SW480 (cell line): ENCODE results near the gene TGM2.

Source experiments
- DNase-seq: peaks from one replicate; pipeline ENCODE4 v3.0.0-alpha.2; 2016; ENCODE audit warnings: low spot score

The TGM2 gene

DNA sequence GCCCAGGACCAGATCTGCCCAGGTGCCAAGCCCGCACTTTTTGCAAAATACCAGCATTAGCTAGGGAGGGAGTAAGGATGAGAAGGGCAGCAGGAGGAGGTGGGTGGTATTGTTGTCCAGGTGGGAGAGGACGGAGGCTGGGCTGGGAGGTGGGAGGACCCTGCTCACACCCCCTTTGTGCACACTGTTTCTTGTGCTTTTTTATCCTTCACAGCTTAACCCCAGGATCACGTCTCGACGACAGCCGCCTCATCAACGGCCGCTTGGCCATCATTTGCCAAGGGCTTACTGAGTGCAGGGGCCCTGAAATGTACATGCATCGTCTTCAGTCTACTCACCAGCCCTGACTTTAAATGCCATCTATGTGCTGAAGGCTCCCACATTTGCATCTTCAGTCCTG lies 12.1 kb upstream of the TGM2 start:
- no peak for DNase-seq

DNA sequence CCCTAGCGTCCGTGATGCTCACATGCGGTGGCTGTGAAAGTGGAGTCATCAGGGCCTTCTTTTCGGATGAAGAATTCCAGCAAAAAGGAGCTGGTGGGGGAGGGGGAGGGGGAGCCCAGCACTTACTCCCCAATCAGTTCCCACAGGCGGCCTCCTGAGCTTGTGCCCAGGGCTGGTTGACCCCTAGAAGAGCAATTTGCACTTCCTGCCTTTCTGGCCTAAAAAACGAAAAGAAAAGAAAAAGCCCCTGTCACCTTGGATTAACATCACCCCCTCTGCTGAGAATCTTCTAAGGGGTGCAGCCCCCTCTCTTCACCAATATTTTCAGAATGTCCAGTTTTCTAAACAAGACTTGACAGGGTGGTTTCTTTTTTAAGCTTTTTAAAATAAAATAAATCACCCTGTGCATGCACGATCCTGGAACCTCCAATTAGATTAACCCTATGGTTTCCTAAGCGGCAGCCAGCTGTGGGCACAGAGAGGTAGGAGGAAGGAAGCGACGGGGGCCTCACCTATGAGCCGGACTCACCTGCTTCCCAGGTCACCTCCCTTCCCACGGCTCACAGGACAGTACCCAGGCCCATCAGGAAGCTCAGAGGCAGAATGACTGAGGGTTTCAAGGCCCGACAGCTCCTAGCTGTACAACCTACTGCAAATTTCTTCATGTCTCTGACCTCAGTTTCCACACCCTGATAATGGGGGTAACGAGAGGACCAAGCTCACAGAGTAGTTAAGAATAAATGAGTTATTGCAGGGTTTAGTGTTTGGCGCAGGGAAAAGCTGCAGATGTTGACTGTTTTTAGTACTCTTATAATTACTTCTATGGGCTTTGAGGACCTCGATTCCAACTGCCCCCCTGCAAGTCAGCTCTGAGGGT lies 10.5 kb upstream of the TGM2 start:
- DNase-seq = no peak

DNA sequence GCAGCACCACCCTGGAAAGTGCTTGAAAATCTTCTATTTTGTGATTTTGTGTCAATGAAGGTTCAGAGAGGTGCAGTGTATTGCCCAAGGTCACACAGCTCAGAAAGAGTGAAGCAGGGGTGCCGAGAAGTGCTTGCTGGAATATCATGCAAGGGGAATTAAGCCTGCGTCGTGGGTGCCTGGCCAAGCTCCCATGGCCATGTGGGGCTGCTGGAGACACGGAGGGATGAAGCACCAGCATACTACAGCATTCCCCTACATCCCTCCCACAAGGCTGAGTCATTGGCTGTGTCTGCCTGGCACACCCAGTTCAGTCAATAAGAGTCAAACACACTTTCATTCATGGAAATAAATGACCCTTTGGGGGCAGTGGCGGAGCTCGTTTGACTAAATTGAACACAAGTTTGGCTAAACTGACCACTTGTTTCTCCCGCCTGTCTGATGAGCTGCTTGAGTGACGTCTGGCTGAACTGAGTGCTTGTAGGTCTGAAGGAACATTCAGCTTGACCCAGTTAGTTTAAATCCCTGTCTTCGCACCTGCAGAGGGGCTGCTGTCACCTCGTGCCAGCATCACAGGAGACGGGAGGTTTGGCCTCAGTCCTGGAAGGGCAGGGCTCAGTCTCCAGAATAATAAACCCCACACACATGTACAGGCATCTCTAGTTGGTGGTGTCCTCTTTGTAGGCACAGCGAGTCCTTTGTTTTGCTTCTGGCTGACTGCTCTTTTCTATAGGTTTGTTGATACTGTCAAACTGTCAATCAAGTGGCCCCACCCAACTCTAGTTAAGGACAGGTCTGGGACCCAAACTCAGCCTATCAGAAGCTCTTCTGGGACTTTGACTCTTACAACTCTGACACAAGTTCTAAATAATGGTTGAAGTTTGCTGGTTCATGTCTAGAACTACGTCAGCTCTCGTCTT lies 8.4 kb upstream of the TGM2 start:
- peak; percentile 97 for DNase-seq

DNA sequence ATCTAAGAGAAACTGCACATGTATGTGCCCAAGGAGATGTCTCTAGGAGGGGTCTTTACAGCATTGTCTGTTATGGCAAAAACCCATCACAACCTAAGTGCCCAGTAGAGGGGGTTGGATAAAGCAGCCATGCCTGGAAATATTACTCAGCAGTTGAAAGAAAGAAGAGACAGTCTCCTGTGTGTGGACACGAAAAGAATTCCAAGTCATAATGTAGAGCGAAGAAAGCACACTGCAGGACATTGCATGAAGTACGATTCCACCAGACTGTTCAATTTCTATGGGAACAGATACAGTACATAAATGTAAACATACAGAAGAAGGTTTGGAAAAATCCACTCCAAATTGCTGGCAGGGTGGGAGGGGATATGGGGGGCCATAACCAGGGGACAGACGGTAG lies 7.3 kb upstream of the TGM2 start:
- peak; percentile 52 for DNase-seq

DNA sequence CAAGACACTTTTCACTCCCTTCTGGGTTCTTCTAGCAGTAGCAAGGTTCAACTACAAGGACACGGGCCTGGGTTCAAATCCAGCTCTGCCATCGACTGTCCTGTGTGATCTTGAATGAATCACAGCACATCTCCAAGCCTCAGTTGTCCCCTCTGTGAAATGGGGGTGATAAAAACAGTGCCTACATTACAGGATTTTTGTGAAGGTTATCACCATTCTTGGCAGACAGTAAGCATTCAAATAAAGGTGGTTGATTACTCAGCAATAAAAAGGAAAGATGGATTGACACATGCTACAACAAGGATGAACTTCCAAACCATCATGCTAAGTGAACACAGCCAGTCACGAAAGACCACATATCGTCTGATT lies 6.6 kb upstream of the TGM2 start:
- no peak for DNase-seq

DNA sequence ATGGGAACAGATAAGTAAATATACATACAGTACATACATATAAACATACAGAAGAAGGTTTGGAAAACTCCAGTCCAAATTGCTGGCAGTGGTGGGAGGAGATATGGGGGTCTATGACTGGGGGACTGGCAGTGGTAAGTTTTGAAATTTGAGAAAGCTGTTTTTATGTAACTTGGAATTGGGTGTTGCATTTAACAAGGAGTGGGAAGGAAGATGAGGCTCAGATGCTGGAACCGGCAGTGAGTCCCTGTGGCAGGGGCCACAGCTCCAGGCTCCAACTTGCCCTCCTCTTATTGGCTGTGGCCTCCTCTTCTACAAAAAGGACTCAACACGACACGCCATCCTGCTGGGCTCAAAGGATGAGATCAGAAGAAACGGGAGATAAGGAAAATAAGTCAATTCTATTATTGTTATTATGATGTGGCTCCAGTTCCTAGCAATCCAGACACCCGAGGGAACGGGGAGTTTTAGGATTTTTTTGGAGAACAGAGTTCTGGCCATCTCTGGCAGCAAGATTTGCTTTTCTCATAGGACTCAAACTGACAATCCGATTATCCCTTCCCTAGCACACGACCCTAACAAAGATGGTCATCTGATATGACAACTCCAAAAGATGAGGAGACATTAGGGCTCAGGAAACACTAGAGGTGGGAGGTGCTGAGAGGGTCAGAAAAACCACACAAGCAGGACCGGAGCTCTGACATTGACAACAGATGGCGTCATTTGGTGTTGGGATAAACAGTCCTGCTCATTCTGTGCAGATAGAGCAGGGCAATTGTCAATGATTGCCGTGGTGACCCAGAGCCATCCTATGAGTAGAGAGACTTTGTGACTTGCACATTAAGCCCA lies 6.0 kb upstream of the TGM2 start:
- DNase-seq = peak; percentile 65

DNA sequence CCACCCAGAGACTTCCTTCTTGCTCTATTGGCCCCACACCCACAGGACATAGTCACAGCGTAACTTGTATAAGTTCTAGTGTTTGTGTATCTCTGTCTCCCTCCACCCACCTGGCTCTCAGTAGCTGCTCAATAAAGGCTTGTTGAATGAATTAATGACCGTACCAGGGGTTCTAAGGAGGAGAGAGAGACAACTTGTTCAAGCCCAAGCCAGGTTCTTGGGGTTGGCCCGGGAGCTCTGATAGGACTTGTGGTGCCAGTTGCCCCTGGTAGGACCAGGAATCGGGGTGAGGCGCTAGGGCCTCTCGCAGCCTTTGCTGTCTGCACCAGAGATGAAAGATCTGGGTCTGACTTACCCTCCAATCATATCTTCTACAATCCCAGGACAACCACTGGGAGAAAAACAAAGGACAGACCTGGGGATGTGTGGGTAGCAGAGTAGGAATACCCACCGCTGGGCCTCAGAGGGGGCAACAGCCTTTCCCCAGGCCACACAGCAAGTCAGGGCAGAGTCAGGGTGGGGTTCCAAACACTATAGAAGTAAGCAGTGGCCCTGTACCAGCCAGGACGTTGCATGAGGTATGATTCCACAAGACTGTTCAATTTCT lies 5.3 kb upstream of the TGM2 start:
- DNase-seq = no peak

DNA sequence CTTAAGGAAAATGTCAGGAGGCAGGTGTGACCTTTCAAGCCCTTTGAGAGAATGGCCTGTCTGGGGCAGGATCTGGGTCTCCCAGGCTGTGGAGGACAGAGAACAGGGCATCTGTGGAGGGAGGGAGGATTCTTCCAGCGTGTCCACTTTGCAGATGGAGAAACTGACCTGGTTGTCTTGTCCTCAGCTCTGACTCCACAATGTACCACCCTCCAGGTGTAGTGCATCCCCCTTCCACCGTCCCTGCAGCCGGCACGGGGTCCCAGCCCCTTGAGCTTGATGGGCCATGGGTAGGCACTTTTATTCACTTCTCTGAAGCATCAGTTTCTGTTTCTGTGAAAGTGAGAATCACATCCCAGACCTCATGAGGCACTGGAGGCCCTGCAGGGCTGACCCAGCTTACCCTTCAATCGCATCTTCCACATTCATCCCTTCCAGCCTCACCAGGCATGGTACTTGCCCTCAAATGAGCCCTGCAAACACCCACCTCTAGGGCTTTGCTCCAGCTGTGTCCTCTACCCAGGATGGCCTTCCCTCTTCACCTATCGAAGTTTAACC lies 4.6 kb upstream of the TGM2 start:
- no peak for DNase-seq

DNA sequence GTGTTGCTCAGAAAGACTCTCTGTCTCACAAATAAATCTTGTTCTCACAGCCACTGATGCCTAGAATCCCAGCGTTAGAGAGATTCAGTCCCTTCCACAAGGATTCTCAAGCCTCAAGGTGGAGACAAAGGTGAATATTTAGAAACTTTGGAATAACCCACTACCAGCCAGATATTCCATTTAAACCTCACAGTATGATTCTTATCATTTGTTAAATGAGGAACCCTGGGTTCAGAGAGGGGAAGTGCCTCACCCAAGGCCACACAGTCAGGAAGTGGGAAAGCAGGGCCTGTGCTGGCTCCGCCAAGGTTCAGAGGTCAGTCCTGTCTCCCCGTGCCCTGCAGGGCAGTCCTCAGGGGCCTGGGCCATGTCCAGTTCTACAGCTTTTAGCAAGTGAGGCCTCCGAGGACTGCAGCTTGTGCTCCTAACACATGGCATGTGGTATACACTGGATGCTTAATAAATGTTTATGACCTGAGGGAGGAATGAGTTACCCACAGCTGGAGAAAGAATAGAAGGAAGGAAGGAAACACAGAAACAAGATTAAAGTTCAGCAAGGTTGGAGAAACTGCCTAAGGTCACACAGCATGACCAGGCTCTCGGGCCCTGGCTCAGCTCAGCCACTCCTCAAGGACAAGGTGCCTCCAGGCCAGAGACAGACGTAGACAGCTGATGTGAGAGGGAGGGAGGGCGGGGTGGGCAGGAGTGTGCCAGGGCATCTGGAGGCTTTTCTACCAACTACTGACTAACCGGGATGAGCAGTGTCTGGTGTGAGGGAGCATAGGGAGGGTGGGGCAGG lies 3.9 kb upstream of the TGM2 start:
- DNase-seq = peak; percentile 48

DNA sequence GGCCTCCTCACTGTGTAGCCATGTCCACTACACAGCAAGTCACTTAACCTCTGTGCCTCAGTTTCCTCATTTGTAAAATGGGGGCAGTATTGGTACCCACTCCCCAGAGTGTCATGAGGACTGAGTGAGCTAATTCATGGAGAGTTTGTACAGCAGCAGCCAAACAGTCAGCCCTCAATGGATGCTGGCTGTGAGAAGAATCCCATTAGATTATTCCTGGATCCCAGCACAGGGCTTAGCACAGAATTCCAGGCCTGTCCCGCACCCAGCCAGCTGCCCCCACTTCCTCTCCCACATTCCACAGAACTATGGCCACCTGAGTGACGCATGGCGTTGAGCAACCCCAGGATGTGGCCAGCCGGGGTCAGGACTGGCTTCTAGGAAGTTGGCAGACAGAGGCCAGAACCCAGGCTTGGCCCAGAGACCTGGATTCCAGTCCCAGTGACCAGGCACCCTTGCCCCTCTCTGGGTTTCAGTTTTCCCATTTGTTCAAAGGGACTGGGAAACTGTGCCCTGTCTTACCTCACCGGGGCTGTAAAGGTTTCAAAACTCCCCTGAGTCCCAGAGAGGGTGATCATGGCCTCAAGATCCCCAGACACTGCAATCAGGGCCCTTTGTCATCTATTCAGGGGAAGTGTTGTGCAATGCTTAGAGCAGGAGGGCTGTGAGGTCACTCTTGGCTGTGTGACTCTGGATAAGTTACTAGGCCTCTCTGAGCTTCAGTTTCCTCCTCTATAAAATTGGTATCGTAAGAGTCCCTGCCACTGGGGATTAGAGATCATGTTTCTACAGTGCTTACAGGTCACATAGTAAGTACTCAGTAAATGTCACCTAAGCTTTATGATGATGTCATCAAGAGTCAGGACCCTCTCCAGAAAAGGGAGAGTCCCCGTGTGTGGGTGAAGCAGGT lies 3.0 kb upstream of the TGM2 start:
- DNase-seq = peak; percentile 96

DNA sequence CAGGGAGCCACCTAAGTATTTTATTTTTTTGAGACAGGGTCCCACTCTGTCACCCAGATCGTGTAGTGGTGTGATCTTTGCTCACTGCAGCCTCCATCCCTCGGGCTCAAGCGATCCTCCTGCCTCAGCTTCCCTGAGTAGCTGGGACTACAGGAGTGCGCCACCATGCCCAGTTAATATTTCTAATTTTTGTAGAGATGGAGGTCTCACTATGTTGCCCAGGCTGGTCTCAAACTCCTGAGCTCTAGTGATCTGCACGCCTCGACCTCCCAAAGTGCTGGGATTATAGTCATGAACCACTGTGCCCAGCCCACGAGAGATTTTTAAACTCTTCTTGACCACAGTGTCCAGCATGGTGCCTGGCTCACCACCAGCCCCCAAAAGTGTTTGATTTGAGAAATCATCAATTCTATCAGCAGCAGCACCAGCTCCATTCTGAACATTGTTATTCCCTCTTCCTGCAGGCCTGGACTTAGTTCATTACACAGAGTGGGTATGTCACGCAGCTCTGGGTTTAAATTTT lies 2.3 kb upstream of the TGM2 start:
- DNase-seq = no peak

DNA sequence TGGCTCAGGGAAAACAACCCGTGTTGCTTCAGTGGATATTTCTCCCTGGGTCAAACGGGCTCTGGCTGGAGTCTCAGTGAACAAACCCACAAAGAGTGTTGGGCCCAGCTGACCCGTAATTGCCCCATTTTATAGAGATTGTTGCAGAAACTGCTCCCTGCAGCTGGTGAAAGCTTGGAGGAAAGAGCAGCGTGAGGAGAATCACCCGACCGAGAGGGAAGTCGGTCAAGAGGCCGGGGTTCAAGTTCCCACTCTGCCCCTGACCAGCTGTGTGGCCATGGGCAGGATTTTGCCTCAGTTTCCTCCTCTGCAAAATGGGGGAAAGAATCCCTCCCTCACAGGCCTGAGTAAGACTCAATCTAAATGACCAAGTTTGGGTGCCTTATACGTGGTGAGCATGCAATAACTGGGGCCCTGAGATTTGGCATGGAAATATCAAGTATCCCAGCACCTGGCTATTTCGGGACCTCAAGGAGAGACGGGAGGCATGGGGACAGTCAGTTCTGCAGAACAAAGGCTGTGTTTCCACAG lies 1.7 kb upstream of the TGM2 start:
- no peak for DNase-seq

DNA sequence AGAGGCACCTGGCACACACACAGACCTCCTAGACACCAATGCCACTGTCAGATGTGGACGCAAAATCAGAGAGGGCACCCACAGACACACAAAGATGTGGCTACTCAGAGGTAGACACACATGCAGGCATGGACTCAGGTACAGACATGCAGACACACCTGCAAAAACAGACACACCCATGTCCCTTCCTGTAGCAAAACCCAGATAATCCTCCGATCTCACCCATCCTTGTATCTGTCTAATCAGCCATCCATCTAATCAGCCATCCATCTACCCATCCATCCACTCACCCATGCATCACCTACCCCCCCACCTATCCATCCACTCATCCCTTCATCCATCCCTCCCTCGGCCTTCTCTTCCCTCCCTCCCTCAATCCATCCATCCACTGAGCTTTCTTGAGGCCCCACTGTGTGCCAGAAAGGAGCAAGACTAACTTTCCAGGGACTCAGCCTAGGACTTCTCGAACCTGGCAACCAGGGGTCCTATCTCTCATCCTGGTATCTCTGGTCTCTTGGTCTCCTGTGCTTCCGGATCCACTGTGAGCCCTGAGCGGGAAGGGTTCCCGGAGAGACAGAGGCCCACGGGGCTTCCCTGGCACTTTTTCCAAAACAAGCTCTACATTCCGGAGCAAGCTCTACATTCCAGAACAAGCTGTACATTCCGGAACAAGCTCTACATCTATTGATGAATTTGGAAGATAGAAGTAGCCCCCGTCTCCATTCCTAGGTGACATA lies 1.1 kb upstream of the TGM2 start:
- peak; percentile 44 for DNase-seq

DNA sequence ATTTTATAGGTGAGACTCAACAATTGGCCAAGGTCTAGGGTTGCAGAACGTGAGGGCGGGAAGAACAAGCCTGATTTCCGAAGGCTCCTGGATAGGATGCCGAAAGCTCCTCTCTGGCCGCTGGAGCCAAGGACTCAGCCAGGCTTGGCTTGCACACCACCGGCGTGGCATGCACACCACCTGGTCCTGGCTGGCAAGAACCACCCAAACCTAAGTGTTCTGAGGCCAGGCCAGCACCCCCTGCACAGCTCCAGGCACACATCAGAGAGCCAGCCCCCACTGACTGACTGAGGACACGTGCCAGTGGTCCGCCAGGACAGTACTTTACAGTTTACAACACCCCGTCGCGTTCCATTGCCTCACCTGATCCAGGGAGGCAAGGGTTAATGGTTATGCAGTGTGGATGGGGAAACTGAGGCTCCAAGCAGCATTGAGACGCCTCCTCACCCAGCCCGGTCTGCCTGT lies 414 bp downstream of the TGM2 start:
- DNase-seq = no peak

DNA sequence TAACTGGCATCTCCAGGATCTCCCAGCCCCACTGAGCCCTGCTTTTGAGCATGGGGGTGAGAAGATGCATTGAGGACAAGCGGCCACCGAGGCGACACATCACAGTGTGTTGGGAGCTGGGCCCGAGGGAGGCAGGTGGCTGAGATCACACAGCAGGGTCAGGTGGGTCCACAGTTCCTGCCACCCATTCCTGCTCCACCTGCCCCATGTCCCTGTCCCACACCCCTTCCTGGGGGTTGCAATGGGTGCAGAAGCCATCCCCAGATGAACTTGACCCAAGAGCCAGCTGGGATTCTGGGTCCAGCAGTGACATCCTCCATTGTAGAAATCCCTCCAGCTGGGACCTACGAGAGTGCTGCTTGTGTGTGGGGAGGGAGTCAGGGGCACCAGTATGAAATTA lies 1.0 kb downstream of the TGM2 start:
- no peak for DNase-seq

DNA sequence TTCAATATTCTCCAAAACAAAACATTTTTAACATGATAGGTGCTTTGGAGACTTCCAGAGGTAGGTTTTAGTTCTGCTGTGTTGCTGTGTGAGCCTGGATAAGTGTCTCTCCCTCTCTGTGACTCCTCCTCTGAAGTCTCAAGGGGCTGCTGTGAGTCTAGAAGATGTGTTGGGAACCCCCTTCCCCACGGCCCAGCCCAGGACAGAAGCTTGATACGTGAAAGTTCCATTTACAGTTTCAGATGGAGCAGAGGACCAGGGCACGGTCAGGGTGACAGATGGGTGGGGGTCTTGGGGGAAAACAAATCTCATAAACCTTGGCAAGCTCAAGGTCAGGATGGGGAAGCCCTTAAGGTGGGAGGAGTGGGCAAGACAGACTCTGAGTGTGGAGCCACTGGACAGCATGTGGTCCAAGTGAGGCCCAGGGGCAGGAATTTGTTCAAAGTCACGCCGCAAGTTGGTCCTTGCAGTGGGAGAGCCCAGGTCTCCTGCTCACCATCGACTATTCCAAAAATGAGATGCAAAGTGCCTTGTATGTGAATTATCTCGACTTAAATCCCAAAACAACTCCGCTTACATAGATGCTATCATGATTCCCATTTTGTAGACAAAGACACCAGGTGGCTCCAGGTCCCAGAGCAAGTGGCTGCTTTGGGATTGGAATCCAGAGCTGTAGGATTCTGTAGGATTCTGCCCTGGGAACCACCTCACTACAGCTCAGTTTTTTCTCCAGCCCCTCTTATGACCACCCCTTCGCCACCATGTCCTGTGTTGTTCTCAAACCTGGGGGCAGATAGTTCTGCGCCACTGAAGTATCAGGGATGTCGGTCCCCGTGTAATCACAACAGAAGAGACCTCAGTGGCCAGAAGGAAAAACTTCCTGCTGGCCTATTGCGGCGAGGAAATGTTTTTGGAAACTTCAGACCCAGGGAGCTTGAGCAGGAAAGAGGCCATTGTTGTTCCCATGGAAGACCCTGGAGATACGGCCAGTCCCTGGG lies 1.9 kb downstream of the TGM2 start:
- no peak for DNase-seq

DNA sequence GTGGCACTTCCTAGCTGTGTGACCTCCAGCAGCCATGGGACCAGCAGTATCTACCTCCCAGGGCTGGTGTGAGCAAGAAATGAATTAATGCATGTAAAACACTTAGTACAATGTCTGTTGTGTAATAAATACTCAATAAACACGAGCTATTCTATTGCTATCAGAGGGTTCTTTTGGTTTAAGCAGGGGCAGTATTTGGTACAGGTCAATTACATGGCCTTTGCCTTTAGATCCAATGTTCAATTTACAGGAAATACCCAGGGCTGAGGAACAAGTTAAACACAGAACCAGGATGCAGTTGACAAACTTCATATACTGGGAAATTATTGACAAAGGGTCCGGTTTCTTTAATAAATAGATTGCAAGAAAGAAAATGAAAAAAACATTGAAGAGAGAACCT lies 2.9 kb downstream of the TGM2 start:
- no peak for DNase-seq
